ENCODE results near the gene LIMCH1. TPM values are rescaled to one million over a fixed set of nuclear protein-coding genes. Genes with fewer than 3 reads are reported as not detected.

LIMCH1 gene
- total and polyA plus RNA-seq, 3 donors from 2014 or later: 14.0 to 20.9 (median 18.6) TPM

GRCh38 chr4:41541687-41542094, 3.7 kb downstream of the LIMCH1 start:
- Histone ChIP-seq H3K4me1 (no peaks in the 10 kb centered on the region), H3K9me3 (no peaks in the 10 kb centered on the region), H3K27me3 (no peaks in the 10 kb centered on the region), H3K4me3 (no peak overlapping the region), H3K27ac (no peak overlapping the region), H3K36me3 (ENCODE audit: low read depth, missing control alignments) (no peaks in the 10 kb centered on the region)
- no peak for DNase-seq
- 76 to 83% methylated on average over 7 of the region's 7 CpGs for WGBS, 2 donors
- TF ChIP-seq POLR2A (IDR thresholded peaks at IDR 0.05) (no peak), CTCF (IDR thresholded peaks at IDR 0.05) (no peak)
- intact Hi-C loops (cut with DNase I; ENCODE audit: low total_unique reads): no loop called here

GRCh38 chr4:41542526-41543275, 4.7 kb downstream of the LIMCH1 start:
- intact Hi-C loops (cut with DNase I; ENCODE audit: low total_unique reads): no loop called here
- Histone ChIP-seq H3K4me1 (no peaks in the 10 kb centered on the region), H3K27ac (no peak overlapping the region), H3K4me3 (no peak overlapping the region), H3K36me3 (ENCODE audit: low read depth, missing control alignments) (no peaks in the 10 kb centered on the region), H3K9me3 (no peaks in the 10 kb centered on the region), H3K27me3 (no peaks in the 10 kb centered on the region)
- no peak for DNase-seq
- whole genome bisulfite sequencing, 2 donors: 62 to 69% methylated on average over 5 of the region's 5 CpGs
- TF ChIP-seq POLR2A (IDR thresholded peaks at IDR 0.05) (no peak), CTCF (IDR thresholded peaks at IDR 0.05) (no peak)

- Histone ChIP-seq H3K27ac (no peak overlapping the region), H3K9me3 (no peaks in the 10 kb centered on the region), H3K36me3 (ENCODE audit: low read depth, missing control alignments) (no peaks in the 10 kb centered on the region), H3K4me3 (no peak overlapping the region), H3K27me3 (no peaks in the 10 kb centered on the region), H3K4me1 (no peaks in the 10 kb centered on the region)
- DNase-seq: no peak
- WGBS, 2 donors: 30 to 39% methylated on average over 6 of the region's 6 CpGs
- intact Hi-C loops (cut with DNase I; ENCODE audit: low total_unique reads): no loop called here
- no peak for TF ChIP-seq POLR2A (IDR thresholded peaks at IDR 0.05)
- TF ChIP-seq CTCF (IDR thresholded peaks at IDR 0.05): no peak
Observed at GRCh38 chr4:41545238-41545637, 7.3 kb downstream of the LIMCH1 start.

GRCh38 chr4:41546638-41547037, 8.7 kb downstream of the LIMCH1 start:
- no peak overlapping the region for H3K4me3 ChIP-seq
- H3K27me3 ChIP-seq: no peaks in the 10 kb centered on the region
- no peaks in the 10 kb centered on the region for H3K36me3 ChIP-seq (ENCODE audit: low read depth, missing control alignments)
- intact Hi-C loops (cut with DNase I; ENCODE audit: low total_unique reads): no loop called here
- 89 to 91% methylated on average over 2 of the region's 2 CpGs for WGBS, 2 donors
- H3K4me1 ChIP-seq: no peaks in the 10 kb centered on the region
- TF ChIP-seq CTCF (IDR thresholded peaks at IDR 0.05) (no peak), POLR2A (IDR thresholded peaks at IDR 0.05) (no peak)
- H3K27ac ChIP-seq: no peak overlapping the region
- H3K9me3 ChIP-seq: no peaks in the 10 kb centered on the region
- no peak for DNase-seq

All from testis (tissue), 3 donors.